Activated CD4-positive, alpha-beta T cell treated with anti-CD3 and anti-CD28 coated beads, Interleukin-2, amount 50 U/mL, for 16 hours (primary cell): Measurements from ENCODE around the gene MED29.
A peak's percentile ranks its signal among the peaks of the same experiment; 100 is the strongest.

Source experiments
- DNase-seq: peaks from one replicate; pipeline ENCODE4 v3.0.0-alpha.2; 2020

MED29 gene

GRCh38 chr19:39399668-39400050, 8.5 kb downstream of the MED29 start:
- DNase-seq: no peak

GRCh38 chr19:39400061-39400460, 8.9 kb downstream of the MED29 start:
- DNase-seq: no peak

- no peak for DNase-seq
These were observed 9.9 kb downstream of the MED29 start for GRCh38 chr19:39401070-39401548.

- peak; percentile 89 for DNase-seq
These were observed 10.6 kb downstream of the MED29 start for GRCh38 chr19:39401549-39402345.

- peak; percentile 90 for DNase-seq
These were observed 11.4 kb downstream of the MED29 start for GRCh38 chr19:39402346-39403300.

GRCh38 chr19:39403331-39404312, 12.4 kb downstream of the MED29 start:
- DNase-seq: peak; percentile 94

GRCh38 chr19:39405261-39405957, 14.2 kb downstream of the MED29 start:
- DNase-seq: no peak

- peak; percentile 85 for DNase-seq
These were observed 14.9 kb downstream of the MED29 start for GRCh38 chr19:39405958-39406655.

GRCh38 chr19:39406656-39407409, 15.7 kb downstream of the MED29 start, which contains the start of gene ZFP36:
ZFP36 (plus strand) TSS chr19:39406847; CDS start chr19:39406905, 58 bp downstream.
- DNase-seq: peak; percentile 92

- DNase-seq: no peak
These were observed 16.2 kb downstream of the MED29 start for GRCh38 chr19:39407410-39407659.

GRCh38 chr19:39407660-39408391, 16.6 kb downstream of the MED29 start:
- DNase-seq: peak; percentile 77

- DNase-seq: no peak
These were observed 17.4 kb downstream of the MED29 start for GRCh38 chr19:39408392-39409207.

- peak; percentile 82 for DNase-seq
These were observed 18.2 kb downstream of the MED29 start for GRCh38 chr19:39409208-39410016.

GRCh38 chr19:39410017-39410830, 19.0 kb downstream of the MED29 start:
- DNase-seq: peak; percentile 59

- DNase-seq: no peak
These were observed 19.6 kb downstream of the MED29 start for GRCh38 chr19:39410831-39411080.

GRCh38 chr19:39411081-39411831, 20.1 kb downstream of the MED29 start:
- no peak for DNase-seq

GRCh38 chr19:39411832-39412099, 20.6 kb downstream of the MED29 start:
- peak; percentile 94 for DNase-seq
